Endothelial cell of umbilical vein (primary cell): ENCODE results near the gene OPTC. TPM values are rescaled to one million over a fixed set of nuclear protein-coding genes. Genes with fewer than 3 reads are reported as not detected.

Source experiments
- BruUV-seq: library from RNA; stranded (reverse); fragments of 400-500 nt; replicated peaks from 2 replicates; lab custom pipeline; 2021; lab: Mats Ljungman, UMichigan
- CTCF ChIA-PET: fragments of 300-600, 350-600 bp; sonication (Branson Sonifier 250); formaldehyde crosslinking; loops from one replicate; lab custom pipeline; 2021; ENCODE audit warnings: antibody characterized with exemption, inconsistent platforms; lab: Charles Lee
- POLR2A ChIA-PET: fragments of 300-600, 350-600 bp; sonication (Branson Sonifier 250); formaldehyde crosslinking; loops from one replicate; lab custom pipeline; 2021; ENCODE audit warnings: antibody characterized with exemption, inconsistent platforms; lab: Charles Lee
- DNase-seq: peaks from one replicate; pipeline ENCODE4 v3.0.0-alpha.2; 2011; ENCODE audit warnings: low read depth, low spot score
- FAIRE-seq: peaks from 2 replicates; lab custom pipeline; 2011; peaks lifted over from hg19 to GRCh38; lab: Jason Lieb, UNC
- H2AFZ ChIP-seq: 2 replicates; pipeline ENCODE4 v1.6.0; 2012; ENCODE audit warnings: low read depth, low read length, control low read depth, inconsistent platforms
- H3K27ac ChIP-seq: 2 replicates; pipeline ENCODE4 v1.5.1; 2011; ENCODE audit warnings: low read depth, mild to moderate bottlenecking, control low read depth, low read length, moderate library complexity; ENCODE audit not compliant: insufficient read depth
- H3K27me3 ChIP-seq, 2 experiments: 2 replicates each; pipeline versions ENCODE4 v1.6.0 to v1.6.1; 2011; ENCODE audit warnings: low read length in 2 of 2, mixed read lengths in 1 of 2; ENCODE audit not compliant: control insufficient read depth in 2 of 2, insufficient read depth in 2 of 2
- H3K36me3 ChIP-seq, 2 experiments: 2 replicates in 1 of 2; 3 replicates in 1 of 2; pipeline ENCODE4 v1.5.1; 2011; ENCODE audit warnings: low read length in 2 of 2, mild to moderate bottlenecking in 1 of 2, moderate library complexity in 1 of 2; ENCODE audit not compliant: control insufficient read depth in 2 of 2, insufficient read depth in 2 of 2; ENCODE audit errors: extremely low read depth in 1 of 2
- H3K4me1 ChIP-seq: 3 replicates; pipeline ENCODE4 v1.5.1; 2011; ENCODE audit warnings: mild to moderate bottlenecking, low read length; ENCODE audit not compliant: control insufficient read depth, insufficient read depth; ENCODE audit errors: extremely low read depth
- H3K4me2 ChIP-seq: 2 replicates; pipeline ENCODE4 v1.6.1; 2011; ENCODE audit warnings: low read length, control low read depth, mixed read lengths; ENCODE audit not compliant: insufficient read depth
- H3K4me3 ChIP-seq, 3 experiments: fragments of 200-600 bp in 1 of 3; sonication (generic), shearing (Covaris generic) in 1 of 3; replicated peaks in 1 of 3; 2 replicates each; pipeline ENCODE4 v1.5.1; 2011 to 2016; ENCODE audit warnings: control low read depth in 3 of 3, low read length in 3 of 3, mild to moderate bottlenecking in 2 of 3, inconsistent platforms in 1 of 3, low read depth in 1 of 3, moderate library complexity in 1 of 3; ENCODE audit not compliant: insufficient read depth in 1 of 3
- H3K79me2 ChIP-seq: 2 replicates; pipeline ENCODE4 v1.6.0; 2012; ENCODE audit warnings: low read length, inconsistent platforms; ENCODE audit not compliant: control insufficient read depth, insufficient read depth
- H3K9ac ChIP-seq: replicated peaks from 2 replicates; pipeline ENCODE3; 2011; ENCODE audit warnings: low read length, control low read depth; ENCODE audit not compliant: insufficient read depth; ENCODE audit errors: extremely low read depth
- H3K9me1 ChIP-seq: replicated peaks from 3 replicates; pipeline ENCODE4 v1.6.0; 2011; ENCODE audit warnings: mild to moderate bottlenecking, low read length; ENCODE audit not compliant: control insufficient read depth, insufficient read depth; ENCODE audit errors: extremely low read depth
- H3K9me3 ChIP-seq: replicated peaks from 2 replicates; pipeline ENCODE4 v1.5.1; 2012; ENCODE audit warnings: low read length, inconsistent platforms; ENCODE audit not compliant: control insufficient read depth, insufficient read depth
- H4K20me1 ChIP-seq: replicated peaks from 2 replicates; pipeline ENCODE3; 2011; ENCODE audit warnings: mild to moderate bottlenecking, low read length; ENCODE audit not compliant: control insufficient read depth, insufficient read depth; ENCODE audit errors: extremely low read depth
- EZH2 ChIP-seq: IDR thresholded peaks from 2 replicates; pipeline ENCODE4 v1.6.1; 2012; ENCODE audit warnings: borderline replicate concordance, low read depth, mild to moderate bottlenecking, moderate library complexity, low read length, inconsistent platforms; ENCODE audit not compliant: severe bottlenecking
- FOS ChIP-seq: IDR thresholded peaks from 2 replicates; pipeline ENCODE4 v1.6.1; 2011; ENCODE audit warnings: mild to moderate bottlenecking, low read length, moderate library complexity, borderline replicate concordance; ENCODE audit not compliant: insufficient read depth
- GATA2 ChIP-seq: IDR thresholded peaks from 2 replicates; pipeline ENCODE4 v1.7.0; 2011; ENCODE audit warnings: low read depth, mild to moderate bottlenecking, moderate library complexity, mixed read lengths, low read length; ENCODE audit not compliant: insufficient read length, insufficient read depth
- JUN ChIP-seq: IDR thresholded peaks from 2 replicates; pipeline ENCODE4 v1.6.1; 2011; ENCODE audit warnings: borderline replicate concordance, low read depth; ENCODE audit not compliant: insufficient read length, insufficient read depth
- MYC ChIP-seq: IDR thresholded peaks from one replicate; pipeline ENCODE4 v1.6.1; 2011; ENCODE audit warnings: mild to moderate bottlenecking, low read depth, low read length
- POLR2A ChIP-seq: IDR thresholded peaks from 2 replicates; pipeline ENCODE4 v1.6.1; 2012; ENCODE audit warnings: low read depth, mild to moderate bottlenecking, control low read depth, low read length
- POLR2AphosphoS5 ChIP-seq: IDR thresholded peaks from 2 replicates; pipeline ENCODE4 v1.6.1; 2012; ENCODE audit warnings: low read depth, mild to moderate bottlenecking, control low read depth, low read length, moderate library complexity; ENCODE audit not compliant: insufficient read depth
- dilution Hi-C: fragments of 300-500 bp; cut with MboI; formaldehyde crosslinking; loops from one replicate; pipeline ENCODE4 v1.15.0; 2019; ENCODE audit warnings: low sequenced_read_pairs; ENCODE audit not compliant: extremely low pct_ligation_motif_present
- intact Hi-C: fragments of 100-400 bp; cut with micrococcal nuclease; formaldehyde crosslinking; loops from one replicate; pipeline ENCODE4 v1.10.0; 2022
- polyA plus RNA-seq, 4 experiments: library from polyadenylated mRNA; depleted of rRNA in 3 of 4; stranded (reverse) in 3 of 4; unstranded in 1 of 4; fragments of >200 nt; gene quantifications; 2 replicates each; pipeline versions ENCODE4 v1.2.1 to v1.2.3, GENCODE V29; 2011 to 2012; ENCODE audit warnings: missing spikeins in 1 of 4
- total RNA-seq: library from RNA; stranded (reverse); gene quantifications from 2 replicates; pipeline ENCODE4 v1.2.3, GENCODE V29; 2021
- TF ChIP-seq, protein P1 (sequence below): IDR thresholded peaks from 2 replicates; pipeline ENCODE4 v1.6.1; 2011; ENCODE audit not compliant: insufficient read depth, insufficient read length
- TF ChIP-seq, protein P2 (sequence below), 2 donors: IDR thresholded peaks; 1 replicate in 1 of 2; 2 replicates in 1 of 2; pipeline ENCODE4 v1.5.1; 2011; ENCODE audit warnings: low read length in 2 of 2, mild to moderate bottlenecking in 2 of 2, moderate library complexity in 2 of 2, control low read depth in 1 of 2, inconsistent platforms in 1 of 2, low read depth in 1 of 2; ENCODE audit not compliant: insufficient read depth in 1 of 2; ENCODE audit errors: extremely low read depth in 1 of 2

Gene OPTC
- total and polyA plus RNA-seq, 2 donors (not counting 3 experiments of a cell fraction or from before 2014, with no cell fraction given): not detected

DNA sequence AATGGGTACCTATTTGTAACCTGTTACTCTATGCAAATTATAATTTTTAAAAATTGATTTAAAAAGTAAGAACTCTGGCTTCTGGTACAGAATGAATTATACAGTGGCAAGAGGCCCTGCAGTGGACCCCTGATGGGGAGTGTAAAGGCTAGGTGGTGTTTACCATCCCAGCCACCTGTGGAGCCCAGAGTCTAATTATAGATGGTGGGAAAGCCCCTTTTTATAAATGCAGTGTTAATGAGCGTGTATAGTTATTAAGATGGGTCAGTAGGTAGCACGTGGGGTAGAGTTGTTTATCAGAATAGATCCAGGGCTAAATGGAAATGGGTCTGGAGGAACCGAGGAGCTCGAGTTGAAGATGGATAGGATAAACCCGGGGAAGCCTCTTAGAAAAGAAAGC is 32.2 kb upstream of the OPTC start:
- dilution Hi-C loops: no loop called here
- Histone ChIP-seq H3K9me1 (no peaks in the 10 kb centered on the region), H3K9ac (no peak overlapping the region), H3K79me2 (no peaks in the 10 kb centered on the region), H3K4me2 (no peak overlapping the region), H2AFZ (no peak overlapping the region), H3K36me3 (no peaks in the 10 kb centered on the region), H3K4me1 (no peaks in the 10 kb centered on the region), H3K4me3 (no peak overlapping the region), H3K27ac (no peak overlapping the region), H4K20me1 (no peaks in the 10 kb centered on the region), H3K9me3 (no peaks in the 10 kb centered on the region), H3K27me3 (peaks cover 26 to 27% of the 10 kb centered on the region in 2 experiments)
- intact Hi-C loops: no loop called here
- ChIA-PET CTCF (interaction anchor here (1.5 kb wide), 1 partner anchor 119 kb away, joined by 4 read pairs; no protein-coding TSS in a partner anchor), POLR2A (no interaction called here)
- FAIRE-seq: no peak
- BruUV-seq: no TSS peak
- no peak for DNase-seq
- TF ChIP-seq MYC (no peak), FOS (no peak), POLR2AphosphoS5 (no peak)
- TF ChIP-seq, protein P1, sequence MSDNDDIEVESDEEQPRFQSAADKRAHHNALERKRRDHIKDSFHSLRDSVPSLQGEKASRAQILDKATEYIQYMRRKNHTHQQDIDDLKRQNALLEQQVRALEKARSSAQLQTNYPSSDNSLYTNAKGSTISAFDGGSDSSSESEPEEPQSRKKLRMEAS: no peak

DNA sequence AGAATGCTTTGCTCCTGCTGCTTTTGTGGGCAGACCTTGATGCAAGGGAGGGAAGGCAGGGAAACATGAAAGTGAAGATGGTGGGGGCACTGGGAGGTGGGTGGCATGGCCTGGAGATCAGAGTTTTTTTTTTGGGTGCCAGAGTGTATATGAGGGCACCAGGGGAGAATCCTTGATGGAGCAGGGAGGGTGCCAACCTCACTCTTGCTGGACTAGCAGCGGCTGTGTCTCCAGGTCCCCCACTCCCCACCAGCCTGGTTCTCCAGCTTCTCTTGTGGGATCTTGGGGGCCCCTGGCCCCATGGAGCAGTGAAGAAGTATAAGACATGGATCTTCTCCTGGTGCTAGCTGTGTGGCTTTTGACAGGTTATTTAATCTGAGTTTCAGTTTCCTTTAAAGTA is 31.8 kb upstream of the OPTC start:
- BruUV-seq: no TSS peak
- no peaks in the 10 kb centered on the region for H3K9me3 ChIP-seq
- no peak overlapping the region for H3K4me2 ChIP-seq
- TF ChIP-seq, protein P2, sequence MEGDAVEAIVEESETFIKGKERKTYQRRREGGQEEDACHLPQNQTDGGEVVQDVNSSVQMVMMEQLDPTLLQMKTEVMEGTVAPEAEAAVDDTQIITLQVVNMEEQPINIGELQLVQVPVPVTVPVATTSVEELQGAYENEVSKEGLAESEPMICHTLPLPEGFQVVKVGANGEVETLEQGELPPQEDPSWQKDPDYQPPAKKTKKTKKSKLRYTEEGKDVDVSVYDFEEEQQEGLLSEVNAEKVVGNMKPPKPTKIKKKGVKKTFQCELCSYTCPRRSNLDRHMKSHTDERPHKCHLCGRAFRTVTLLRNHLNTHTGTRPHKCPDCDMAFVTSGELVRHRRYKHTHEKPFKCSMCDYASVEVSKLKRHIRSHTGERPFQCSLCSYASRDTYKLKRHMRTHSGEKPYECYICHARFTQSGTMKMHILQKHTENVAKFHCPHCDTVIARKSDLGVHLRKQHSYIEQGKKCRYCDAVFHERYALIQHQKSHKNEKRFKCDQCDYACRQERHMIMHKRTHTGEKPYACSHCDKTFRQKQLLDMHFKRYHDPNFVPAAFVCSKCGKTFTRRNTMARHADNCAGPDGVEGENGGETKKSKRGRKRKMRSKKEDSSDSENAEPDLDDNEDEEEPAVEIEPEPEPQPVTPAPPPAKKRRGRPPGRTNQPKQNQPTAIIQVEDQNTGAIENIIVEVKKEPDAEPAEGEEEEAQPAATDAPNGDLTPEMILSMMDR (IDR thresholded peaks at IDR 0.05; ENCODE audit: extremely low read depth in 1 of 2, insufficient read depth in 1 of 2, low read depth in 1 of 2, low read length in 2 of 2): no peak
- TF ChIP-seq JUN (no peak), POLR2AphosphoS5 (no peak), FOS (no peak), POLR2A (no peak), GATA2 (no peak), EZH2 (no peak), MYC (no peak)
- TF ChIP-seq, protein P1: no peak
- H2AFZ ChIP-seq: no peak overlapping the region
- H3K27me3 ChIP-seq: peaks cover 26 to 27% of the 10 kb centered on the region in 2 experiments
- H3K9me1 ChIP-seq: no peaks in the 10 kb centered on the region
- DNase-seq: no peak
- ChIA-PET POLR2A (no interaction called here), CTCF (interaction anchor here (1.2 to 1.5 kb wide), 2 partner anchors 22 to 119 kb away, joined by 4 read pairs; no protein-coding TSS in a partner anchor)
- H3K4me1 ChIP-seq: no peaks in the 10 kb centered on the region
- H3K27ac ChIP-seq: no peak overlapping the region
- intact Hi-C loops: no loop called here
- no peak for FAIRE-seq
- no peaks in the 10 kb centered on the region for H4K20me1 ChIP-seq
- H3K4me3 ChIP-seq: no peak overlapping the region
- H3K36me3 ChIP-seq: no peaks in the 10 kb centered on the region
- no peak overlapping the region for H3K9ac ChIP-seq
- dilution Hi-C loops: no loop called here
- H3K79me2 ChIP-seq: no peaks in the 10 kb centered on the region
